NCI-H2196 treated with DMSO at 0.1 percent for 48 hours (cell line): ENCODE results near the gene IFNLR1.

Source experiments
- DNase-seq: peaks from one replicate; lab custom pipeline; 2025; ENCODE audit not compliant: unreplicated experiment; lab: John Stamatoyannopoulos, UW

IFNLR1 gene

DNA sequence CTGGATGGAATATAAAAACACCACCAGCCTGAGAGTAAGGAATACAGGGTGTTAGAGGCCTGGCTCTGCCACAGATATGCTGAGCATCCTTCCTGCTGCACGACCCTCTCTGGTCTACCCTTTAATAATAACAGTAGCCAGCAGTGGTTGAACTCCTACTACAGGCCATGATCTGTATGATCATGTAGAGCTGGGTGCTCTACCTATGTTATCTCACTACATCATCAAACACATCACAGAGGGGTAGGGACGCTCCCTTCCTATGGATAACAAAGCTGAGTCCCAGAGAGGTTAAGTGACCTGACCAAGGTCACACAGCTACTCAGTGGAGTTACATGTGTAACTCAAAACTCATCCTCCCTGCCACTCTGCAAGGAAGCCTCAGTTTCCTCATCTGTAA is 62.1 kb downstream of the IFNLR1 start:
- DNase-seq = no peak

DNA sequence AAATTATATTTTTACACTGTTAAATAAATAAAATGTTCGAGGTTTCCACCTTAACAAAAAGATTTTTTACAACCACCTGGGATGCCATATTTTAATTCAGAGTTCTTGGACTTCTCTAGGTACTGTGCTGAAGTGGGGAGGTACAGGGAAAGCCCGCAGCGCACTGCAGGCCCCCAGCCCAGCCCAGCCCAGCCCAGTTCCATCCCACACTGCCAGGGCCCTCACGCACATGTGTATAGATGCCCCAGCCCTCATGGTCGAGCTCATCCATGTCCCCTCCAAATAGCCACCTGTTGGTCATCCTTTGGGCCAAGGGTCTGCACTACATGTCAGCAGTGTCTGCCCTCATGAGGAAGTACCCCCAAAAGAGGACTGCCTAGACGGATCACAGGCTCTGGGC is 63.5 kb downstream of the IFNLR1 start:
- no peak for DNase-seq

GRCh38 chr1:24122776-24123175 is 64.3 kb downstream of the IFNLR1 start:
- no peak for DNase-seq

DNA sequence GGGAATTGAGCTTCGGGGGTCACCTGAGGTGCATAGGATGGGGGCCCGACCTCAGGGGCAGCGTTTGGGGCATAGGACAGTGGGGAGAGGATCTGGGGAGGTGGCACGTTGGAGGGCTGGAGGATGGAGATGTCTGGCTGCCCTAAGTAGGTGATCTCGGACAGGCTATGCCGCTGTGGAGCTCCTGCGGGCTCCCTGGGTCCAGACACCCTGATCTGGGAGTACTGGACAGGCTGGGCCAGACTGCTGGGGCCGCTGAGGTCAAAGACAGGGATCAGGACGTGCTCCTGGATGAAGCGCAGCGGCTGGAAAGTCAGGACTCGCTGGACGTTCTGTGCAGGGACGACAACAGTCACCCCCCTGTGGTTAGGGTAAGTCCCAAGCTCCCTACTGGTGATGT is 65.7 kb downstream of the IFNLR1 start:
- DNase-seq = no peak

GRCh38 chr1:24120965-24121364 is 66.1 kb downstream of the IFNLR1 start:
- DNase-seq = no peak

GRCh38 chr1:24119859-24120756 is 67.0 kb downstream of the IFNLR1 start:
- no peak for DNase-seq

DNA sequence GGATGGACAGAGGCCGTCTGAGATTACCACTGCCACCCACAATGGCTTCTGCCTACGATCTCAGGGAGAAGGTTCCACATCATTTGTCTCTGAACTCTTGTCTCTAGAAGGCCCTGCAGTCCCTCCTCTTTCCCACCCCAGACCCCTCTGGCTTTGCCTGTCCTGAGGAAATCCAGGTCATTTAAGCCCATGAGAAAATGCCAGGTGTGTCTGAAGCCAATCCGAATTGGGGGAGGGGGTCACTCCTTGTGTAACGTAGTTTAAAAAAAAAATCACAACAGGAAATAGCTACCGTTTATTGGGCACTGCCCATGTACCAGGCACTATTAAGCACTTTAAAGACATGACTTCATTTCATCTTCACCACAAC is 67.6 kb downstream of the IFNLR1 start:
- no peak for DNase-seq

- no peak for DNase-seq
These were observed 68.5 kb downstream of the IFNLR1 start for GRCh38 chr1:24118410-24119242.

- DNase-seq = no peak
These were observed 69.2 kb downstream of the IFNLR1 start for GRCh38 chr1:24117722-24118409.

GRCh38 chr1:24117132-24117531 is 70.0 kb downstream of the IFNLR1 start:
- DNase-seq = no peak

GRCh38 chr1:24114753-24115152 is 72.3 kb downstream of the IFNLR1 start:
- no peak for DNase-seq

- DNase-seq = no peak
These were observed 73.5 kb downstream of the IFNLR1 start for GRCh38 chr1:24113641-24114033.

- DNase-seq = no peak
These were observed 74.9 kb downstream of the IFNLR1 start, which contains the start of gene MYOM3 for GRCh38 chr1:24111996-24112779. TSS of gene MYOM3 (minus strand) at chr1:24112135. CDS start at chr1:24108636, 3,499 bp downstream.

DNA sequence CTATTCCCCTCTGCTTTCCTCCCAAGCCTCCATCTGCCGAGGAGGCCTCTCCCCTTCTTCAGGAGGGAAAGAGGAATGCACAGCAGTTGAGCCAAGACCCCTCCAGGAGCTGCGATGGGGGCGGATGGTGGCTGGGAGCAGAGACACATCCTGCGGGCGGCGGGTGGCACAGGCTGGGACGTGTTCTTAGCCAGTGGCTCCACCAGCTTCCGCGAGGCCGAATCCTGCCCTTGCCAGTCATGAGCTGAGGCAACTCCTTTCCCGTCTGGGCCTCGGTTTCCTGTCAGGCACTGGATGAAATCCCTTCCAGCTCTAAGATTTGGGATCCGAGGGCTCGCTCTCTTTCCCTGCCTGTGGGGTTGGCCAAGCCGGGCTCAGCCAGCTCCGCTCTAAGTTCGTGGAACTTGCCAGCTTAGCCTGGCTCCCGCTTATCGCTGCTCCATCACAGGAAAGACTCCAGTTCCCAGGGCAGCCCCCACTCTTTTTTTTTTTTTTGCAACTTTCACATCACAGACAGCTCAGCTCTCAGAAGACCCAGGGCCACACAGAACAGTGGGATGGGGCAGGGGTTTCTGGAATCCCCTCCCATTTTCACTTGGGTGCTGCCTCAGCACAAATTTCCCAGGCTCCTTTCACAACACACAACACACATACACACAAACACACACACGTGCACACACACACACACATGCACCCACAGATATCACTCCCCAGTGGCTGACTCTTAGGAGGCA is 75.7 kb downstream of the IFNLR1 start:
- no peak for DNase-seq

DNA sequence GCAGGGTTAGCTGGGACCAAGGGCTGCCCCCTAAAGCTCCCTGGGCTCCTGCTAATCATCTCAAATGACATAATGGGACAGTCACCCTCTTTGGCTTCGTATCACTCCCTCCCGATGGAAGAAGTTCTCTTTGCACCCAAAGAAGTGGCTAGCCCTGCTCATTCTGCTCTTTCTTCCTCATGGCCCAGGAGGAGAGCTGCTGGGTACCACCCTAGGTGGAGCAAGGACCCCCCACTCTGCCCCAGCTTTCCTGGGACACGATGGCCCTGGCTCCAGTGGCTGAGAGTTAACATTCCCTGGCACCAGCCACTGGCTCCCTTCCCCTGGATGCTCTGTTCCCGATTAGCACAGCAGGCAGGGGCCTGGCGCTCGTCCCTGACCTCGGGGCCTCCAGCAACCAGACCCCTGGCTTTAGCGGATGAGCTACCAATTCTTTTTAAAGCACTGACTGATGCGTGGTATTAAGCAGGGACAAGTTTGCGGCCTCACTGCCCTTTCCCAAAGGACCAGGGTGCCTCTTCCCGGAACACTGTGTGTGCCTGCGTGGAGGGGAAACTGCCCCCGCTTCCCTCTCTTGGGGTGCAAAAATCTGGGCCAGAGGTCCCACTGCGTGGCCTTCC is 76.3 kb downstream of the IFNLR1 start:
- no peak for DNase-seq

DNA sequence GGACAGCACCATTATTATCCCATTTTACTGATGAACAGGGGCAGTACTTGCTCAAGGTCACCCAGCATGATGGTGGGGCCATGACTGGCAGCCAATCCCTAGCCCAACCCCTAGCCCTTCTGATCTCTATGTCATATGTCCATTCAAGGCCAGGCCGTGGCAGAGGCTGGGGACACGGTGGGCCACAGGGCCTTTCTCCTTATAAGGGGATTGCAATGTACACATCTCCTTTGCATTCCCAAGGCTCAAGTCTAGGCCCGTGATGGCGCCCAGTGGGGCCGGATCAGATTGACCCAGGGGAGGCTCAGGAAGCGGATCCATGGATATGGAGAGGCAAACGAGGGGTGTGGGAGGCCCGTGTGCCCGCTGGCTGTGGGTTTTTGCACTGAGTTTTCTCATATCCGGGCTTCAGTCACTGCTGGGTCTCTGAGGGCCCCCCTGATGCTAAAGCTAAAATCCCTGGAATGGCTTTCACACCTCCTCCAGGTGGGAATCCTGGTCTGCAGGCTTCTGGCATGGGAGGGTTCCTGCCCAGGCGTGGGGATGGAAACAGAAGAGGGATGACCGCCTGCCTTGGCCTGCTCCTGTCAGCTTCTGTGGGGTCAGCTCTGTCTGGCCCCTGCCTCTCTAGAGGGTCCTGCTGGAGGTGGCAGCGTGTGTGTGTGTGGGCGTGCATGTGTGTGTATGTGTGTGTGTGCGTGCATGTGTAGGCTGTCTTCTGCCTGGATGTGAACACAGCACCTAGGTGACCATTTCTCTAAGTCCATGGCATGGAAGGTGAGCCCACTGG is 77.2 kb downstream of the IFNLR1 start:
- DNase-seq = no peak

DNA sequence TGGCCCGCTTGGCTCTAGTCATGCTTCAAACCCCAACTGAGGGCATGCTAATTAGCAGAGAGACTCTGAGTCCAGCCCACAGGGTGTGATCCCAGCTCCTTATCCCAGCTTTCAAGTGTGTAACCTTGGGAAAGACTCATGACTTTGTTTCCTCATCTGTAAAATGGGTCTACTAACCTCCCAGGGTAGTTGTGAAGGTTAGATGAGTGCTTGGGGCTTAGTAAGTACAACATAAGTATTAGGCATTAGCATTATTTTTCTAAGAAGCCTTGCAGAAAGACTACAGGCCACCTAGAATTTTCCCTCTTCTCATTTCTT is 78.0 kb downstream of the IFNLR1 start:
- DNase-seq = no peak

- no peak for DNase-seq
These were observed 78.5 kb downstream of the IFNLR1 start for GRCh38 chr1:24108334-24109165.
